Activated CD8-positive, alpha-beta memory T cell treated with anti-CD3 and anti-CD28 coated beads, Interleukin-2, amount 50 U/mL, for 4 hours (primary cell): ENCODE data around the gene AFDN.
"Not testable (repeated sequence)": the region's sequence is repeated elsewhere in the genome, so short reads cannot be mapped to it uniquely, and the experiment has no call there.

Source experiments
- DNase-seq: peaks from one replicate; pipeline ENCODE4 v3.0.0-alpha.2; 2020

The AFDN gene

DNA sequence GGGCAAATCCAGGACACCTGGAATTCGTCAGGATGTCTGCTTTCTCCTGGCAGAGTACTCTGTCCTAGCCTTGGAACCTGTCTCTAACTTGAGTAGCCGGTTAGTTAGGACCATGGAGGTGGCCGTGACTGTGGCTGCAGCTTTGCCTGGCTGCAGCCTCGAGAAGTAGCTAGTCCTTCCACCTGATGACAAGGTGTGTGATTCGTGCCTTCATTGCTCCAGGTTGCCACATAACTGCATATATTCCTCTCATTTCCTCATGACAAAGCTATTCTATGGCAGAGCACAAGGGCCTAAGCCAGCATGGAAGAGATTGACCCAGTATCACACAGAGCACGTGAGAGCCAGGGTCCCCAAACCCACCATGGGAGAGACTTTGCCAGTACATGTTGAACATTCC, 130.9 kb downstream of the AFDN start:
- DNase-seq, result no peak

DNA sequence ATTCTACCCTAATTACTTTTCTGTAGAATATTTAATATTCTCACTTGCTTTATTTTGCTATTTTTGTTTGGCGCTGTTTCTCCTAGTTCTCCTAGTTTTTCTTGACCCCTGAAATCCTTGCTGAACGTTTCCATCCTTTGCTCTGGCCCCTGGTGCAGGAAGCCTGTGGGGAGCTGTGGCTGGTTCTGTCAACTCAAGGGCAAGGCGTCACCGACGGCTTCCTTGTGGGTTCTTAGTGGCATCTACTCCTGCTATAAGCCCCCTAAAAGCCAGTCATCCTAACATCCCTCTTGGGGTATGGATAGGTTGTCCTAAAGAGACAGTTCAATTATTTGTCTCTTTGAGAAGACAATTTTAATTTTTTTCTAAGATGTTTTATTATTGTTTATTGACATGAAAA, 133.9 kb downstream of the AFDN start:
- DNase-seq, result no peak

DNA sequence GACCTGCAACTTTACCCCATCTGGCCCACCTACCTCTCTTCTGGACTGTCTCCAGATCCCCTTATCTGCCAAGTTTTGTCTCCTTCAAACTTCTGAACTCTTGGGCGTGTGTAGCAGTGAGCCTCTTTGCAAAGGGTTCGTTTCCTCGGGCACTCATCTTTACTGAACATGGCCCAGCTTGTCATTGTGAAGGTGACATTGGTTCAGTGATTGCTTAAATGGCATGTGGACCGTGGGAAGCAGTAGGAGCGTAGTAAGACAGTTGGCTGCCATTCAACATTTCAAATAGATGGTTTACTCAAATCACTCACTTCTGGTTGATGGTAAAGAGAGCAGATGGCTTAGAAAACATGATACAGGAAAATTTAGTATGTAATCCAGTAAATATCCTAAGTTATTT, 136.0 kb downstream of the AFDN start:
- DNase-seq, result no peak

DNA sequence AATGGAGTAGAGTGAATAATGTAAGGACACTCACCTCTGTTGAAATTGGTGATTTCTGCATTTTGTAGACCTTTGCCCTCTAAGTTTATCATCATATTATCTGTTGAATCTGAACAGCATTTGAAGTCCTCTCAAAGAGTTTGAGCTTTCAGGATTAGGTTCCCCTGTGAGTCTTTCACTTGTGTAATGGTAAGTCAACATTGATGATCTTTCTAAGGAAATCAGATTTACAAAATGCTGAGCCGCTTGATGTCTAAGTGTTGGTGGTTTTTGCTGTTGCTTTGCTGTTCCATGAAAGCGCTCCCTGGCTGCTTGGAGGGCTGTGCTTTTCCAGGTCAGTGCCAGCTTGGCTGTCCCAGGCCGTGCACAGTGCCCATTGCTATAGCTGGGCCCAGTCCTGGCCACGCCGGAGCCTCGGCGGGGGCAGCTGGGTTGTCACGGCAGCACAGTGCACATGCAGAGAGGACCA, 136.9 kb downstream of the AFDN start:
- DNase-seq, result no peak

DNA sequence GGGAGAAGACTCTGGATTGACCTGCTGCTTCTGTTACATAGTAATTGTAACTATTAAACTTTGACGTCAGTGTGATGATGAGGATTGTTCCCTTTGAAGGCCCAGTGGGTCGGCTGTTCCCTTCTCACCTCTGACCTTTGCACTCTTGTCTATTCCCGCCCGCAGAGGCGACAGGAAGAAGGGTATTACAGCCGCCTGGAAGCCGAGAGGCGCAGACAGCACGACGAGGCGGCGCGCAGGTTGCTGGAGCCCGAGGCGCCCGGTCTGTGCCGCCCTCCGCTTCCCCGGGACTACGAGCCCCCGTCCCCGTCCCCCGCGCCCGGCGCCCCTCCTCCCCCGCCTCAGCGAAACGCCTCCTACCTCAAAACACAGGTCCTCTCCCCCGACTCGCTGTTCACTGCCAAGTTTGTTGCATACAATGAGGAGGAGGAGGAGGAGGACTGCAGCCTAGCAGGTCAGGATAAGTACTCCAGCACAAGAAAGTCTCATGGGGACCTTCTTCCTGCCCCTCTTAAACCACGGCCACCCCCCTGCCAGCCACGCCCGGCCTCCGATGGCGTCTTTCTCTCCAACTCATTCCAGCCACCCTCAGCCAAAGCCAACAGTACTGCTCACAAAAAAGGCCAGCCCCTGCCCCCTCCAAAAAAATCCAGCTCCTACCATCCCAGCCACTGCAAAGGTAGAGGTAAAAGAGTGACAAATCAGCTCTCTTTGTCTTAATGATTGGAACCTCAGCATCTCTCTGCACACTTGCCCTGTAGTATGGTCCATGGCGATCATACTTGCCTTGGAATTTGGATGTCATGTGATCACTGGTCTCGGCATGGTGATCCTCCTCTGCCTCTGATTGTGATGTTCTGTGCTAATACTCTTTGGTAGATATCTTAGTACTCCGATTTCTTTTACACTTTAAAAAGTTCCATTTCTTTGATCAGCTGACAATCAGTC, 139.2 kb downstream of the AFDN start:
- DNase-seq, result no peak

DNA sequence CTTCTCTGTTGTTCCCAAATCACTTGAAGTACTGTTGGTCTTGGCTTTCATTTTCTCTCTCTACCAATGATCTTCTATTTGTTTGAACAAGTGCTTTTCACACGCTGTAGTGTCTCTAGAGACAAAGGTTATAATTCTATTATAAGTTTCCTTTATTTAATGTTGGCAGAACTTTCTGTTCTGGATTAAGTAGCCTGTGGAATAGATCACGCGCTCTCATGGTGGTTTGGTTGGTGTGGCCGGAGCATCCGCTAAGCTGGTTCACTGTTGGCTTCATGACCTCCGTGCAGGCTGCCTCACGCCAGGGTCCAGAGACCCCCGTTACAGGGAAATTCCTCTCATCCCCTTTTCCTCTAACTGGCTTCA, 139.8 kb downstream of the AFDN start:
- DNase-seq, result no peak

DNA sequence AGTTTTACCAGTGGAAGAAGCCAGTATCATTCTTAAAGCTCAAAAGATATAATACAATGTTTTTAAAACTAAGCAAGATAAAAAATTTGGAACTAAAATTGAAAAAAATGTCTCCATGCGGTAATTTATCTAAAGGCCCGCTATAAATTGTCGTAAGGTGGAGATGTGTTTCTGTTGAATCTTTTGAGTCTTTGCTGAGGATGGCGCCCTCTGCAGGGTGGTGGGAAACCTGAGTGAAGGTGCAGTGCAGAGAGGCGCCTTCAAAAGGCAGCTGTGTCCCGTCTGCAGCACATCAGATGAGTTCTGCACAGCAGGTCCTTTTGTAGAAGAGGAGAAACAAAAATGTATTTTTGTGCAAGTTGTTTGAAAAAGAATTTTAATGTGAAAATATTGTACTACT, 141.4 kb downstream of the AFDN start:
- no peak for DNase-seq

DNA sequence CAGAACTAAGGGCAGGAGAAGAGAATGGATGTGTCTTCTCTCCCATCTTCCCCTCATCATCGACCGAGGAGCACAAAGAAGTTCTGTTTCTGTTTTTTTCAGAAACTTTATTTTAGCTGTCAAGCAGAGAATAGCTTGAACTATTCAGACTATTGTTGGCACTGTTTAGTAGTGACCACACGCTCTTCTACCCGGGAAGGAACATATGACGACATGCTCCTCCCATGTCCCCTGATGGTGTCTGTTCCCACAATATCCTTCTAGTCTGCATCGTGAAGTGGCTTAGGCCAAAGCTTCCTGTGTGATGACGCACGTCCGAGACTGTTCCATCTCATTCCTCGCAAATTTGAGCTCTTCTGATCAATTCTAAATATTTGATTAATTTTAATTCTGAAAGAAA, 143.5 kb downstream of the AFDN start:
- no peak for DNase-seq

DNA sequence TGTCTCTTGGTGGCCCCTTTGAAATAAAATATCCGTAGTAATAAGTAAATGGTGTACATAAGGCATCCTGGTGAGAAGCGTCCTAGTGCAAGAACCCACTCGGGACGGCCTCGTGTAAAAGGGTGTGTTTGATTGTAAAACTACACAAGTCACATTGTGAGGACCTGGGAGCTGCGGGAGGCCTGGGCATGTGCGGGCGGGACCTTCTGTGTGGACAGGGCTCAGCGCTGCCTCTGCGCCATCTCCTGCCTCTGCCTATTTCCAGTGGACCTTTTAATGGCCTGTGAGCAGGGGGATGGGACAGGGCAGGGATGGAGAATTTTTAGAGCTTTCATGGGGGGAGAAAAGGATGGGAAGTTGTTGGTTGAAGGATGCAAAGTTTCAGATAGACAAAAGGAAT, 145.5 kb downstream of the AFDN start:
- no peak for DNase-seq

DNA sequence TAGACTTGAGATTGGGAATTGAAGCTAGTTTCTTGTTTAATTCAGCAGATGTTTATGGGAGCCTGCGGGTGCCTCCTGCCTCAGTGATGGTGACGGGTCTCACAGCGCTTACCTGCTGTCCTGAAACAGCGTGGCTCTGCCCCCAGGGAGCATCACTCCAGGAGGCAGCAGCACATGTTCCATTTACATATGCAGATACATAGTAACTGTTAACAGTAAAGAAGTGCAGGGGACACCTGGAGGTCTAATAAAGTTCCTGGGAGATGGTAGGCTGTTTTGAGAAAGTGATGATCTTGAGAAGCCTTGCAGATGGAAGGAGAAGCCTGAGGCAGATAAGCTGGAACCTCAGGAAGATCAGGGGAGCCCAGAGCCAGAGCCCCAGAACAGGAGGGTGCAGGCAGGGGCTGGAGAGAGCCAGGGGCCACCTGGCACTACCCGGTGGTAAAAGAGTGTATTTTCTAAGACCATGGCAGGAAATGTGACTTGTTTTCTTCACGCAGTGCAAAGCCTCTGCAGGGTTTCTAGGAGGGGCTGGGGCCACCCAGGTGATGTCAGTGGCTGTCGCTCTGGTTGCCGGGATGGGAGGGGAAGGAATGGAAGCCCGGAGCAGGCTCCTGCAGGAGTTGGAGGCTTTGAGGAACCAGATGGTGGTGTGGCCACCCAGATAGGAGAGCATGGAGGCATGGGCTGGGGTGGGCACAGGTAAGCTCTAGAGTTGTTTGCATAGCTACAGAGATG, 146.6 kb downstream of the AFDN start:
- no peak for DNase-seq

DNA sequence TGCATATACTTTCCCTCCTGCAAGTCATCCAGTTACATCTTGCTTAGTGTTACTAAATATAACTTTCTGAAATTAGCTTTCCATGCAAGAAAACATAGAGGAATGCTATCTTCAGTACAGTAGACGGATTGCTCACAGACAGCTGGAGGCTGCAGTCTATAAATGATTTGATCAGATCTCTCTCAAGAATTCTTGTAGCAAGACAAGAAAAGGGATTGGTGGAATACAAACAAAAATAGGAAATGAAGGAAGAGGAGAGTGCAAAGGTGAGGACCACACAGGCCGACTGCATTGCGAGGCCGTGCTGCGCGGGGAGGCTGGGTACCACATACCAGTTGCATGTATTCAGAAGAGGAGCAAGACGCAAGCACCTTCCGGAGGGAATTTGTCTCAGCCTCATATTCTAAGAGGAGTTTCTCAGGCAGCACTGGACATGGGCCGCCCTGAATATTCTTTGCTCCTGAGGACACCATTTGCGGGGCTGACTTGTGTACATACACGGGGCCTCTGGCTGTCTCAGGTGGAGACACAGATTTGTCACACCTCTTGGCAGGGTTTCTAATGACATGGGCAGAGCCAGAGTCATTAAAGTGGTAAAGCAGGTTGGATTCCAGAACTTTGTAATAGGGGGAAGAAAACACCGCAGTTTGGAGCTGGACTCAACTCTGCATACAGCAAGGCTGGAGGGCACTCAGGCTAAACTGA, 148.1 kb downstream of the AFDN start:
- DNase-seq, result no peak

DNA sequence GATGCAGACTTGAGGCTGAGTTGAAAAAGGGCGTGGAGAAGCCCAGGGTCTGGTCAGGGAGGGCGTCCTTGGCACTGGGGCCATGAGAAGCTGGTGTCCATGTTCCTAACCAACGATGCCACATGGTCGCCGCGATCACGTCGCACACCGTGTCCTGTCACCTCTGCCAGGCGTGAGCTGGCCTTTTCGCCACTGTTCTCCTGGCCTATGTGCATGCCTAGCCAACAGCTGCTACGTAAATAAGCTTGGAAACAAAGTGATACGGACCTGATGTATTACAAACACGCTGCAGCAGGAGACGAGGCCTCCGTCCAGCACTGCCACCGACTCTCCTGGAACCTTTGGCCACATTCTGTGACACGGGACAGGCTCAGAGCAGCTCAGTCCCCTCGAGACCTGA, 148.7 kb downstream of the AFDN start:
- no peak for DNase-seq

DNA sequence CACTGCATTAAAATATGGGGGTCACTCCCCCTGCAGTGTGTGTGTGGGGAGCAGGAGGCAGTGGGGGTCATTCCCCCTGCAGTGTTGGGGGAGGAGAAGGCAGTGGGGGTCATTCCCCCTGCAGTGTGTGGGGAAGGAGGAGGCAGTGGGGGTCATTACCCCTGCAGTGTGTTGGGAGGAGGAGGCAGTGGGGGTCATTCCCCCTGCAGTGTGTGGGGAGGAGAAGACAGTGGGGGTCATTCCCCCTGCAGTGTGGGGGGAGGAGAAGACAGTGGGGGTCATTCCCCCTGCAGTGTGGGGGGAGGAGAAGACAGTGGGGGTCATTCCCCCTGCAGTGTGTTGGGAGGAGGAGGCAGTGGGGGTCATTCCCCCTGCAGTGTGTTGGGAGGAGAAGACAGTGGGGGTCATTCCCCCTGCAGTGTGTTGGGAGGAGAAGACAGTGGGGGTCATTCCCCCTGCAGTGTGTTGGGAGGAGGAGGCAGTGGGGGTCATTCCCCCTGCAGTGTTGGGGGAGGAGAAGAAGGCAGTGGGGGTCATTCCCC, 149.5 kb downstream of the AFDN start:
- DNase-seq, result not testable (repeated sequence)

DNA sequence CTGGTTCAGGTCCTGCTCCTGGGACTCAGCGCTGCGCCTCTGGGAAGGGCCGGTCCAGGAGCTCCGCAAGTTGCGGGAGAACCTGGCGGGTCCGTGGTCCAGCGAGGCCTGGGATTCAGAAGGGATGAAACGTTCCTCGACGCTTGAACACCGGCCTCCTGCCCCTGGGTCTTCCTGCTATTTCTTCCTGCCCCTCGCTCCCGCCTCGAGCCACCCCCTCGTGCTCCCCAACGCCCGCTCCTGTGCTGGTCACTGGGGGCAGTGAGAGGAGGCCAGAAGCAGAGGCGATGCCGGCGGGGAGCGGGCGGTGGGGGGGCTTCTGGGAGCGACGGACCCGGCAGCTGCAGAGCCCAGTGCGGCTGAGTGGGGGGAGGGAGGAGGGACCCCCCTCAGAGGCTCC, 150.0 kb downstream of the AFDN start:
- DNase-seq, result no peak

DNA sequence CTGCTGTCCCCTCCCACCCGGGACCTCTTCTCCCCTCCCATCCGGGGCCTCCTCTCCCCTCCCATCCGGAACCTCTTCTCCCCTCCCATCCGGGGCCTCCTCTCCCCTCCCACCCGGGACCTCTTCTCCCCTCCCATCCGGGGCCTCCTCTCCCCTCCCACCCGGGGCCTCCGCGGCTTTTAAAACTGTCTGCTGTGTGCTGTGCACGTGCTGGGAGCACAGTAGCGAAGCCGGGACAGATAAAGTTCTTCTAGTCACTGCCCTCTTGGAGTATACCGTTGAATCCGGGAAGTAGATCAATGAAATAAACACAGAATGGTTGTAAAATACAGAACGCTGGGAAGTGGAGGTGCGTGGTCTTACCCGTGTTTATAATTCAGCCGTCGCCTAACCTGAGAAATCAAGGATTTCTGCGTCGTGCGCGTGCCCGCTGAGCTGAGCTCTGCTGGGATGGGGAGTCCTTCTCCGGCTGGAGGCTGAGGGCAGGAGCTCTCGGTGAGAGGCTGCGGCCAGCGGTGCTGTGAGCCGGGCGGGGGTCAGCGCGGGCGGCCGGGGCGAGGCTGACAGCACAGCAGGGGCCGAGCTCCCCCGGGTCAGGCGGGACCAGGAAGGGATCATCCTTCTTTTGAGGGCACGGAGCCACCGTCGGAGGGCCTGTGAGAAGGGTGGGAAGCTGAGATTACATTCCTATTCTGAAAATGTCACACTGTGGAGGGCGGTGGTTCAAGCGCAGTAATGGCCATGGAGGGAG, 151.2 kb downstream of the AFDN start:
- DNase-seq, result no peak

DNA sequence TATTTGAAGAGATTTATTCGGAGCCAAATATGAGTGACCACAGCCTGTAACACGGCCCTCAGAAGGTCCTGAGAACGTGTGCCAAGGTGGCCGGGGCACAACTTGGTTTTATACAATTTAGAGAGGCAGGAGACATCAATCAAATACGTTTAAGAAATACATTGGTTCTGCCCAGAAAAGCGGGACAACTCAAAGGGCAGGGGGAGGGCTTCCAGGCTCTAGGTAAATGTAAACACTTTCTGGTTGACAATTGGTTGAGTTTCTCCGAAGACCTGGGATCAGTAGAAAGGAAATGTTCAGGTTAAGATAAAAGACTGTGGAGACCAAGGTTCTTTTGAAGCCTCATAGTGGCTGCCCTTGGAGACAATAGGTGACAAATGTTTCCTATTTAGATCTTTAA, 151.9 kb downstream of the AFDN start:
- DNase-seq, result no peak

DNA sequence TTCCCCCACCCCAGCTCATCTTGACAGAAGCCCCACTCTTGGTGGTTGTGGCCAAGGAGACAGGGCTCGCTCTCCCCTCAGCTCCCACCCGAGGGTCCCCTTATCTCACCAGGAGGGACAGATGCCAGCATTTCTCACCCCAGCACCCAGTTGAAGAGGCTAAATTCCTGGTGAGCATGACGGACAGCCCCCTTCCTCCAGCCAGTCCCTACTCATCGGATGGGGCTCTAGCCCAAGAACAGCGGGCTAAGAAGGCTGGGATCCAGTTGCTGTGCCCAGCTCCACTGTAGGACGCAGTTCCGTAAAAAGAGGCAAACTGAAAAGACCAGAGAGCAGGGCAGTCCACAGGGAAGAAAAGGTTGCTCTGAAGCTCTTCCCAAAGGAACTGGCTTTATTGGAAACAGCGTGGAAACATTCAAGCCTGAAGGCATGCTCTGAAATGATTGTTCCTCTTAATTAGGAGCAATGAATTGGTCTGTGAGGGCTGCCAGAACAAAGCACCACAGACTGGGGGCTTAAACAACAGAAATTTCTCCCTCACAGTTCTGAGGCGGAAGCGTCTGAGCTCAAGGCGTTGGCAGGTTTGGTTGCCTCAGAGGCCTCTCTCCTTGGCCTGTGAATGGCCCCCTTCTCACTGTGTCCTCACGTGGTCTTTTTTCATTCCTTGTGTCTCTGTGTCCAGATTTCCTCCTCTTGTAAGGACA, 152.9 kb downstream of the AFDN start:
- no peak for DNase-seq

DNA sequence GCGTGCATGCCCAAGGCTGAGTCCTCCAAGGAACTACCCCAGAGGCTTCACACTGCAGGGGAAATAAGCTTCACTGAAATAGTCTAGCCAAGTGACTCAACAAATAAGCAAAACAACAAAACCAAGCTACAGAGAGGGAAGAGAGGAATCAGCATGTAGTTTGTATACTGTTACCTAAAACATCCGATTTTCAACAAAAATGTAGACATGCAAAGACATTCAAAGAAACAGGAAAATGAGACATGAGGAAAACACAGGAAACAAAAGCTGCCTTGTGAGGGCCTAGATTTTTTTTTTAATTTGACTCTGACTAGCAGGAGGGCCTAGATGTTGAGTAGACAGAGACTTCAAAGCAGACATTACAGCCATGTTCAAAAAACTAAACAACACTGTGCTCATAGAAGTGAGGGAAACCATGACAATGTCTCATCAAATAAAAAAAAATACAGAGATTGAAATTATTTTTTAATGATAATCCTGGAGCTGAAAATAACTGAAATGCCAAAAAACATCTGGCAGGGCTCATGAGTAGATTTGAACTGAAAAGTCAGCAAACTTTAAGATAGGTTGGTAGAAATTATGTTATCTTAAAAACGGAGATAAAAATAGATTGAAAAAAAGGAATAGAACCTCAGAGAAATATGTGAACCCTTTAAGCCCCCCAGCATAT, 154.3 kb downstream of the AFDN start:
- no peak for DNase-seq

DNA sequence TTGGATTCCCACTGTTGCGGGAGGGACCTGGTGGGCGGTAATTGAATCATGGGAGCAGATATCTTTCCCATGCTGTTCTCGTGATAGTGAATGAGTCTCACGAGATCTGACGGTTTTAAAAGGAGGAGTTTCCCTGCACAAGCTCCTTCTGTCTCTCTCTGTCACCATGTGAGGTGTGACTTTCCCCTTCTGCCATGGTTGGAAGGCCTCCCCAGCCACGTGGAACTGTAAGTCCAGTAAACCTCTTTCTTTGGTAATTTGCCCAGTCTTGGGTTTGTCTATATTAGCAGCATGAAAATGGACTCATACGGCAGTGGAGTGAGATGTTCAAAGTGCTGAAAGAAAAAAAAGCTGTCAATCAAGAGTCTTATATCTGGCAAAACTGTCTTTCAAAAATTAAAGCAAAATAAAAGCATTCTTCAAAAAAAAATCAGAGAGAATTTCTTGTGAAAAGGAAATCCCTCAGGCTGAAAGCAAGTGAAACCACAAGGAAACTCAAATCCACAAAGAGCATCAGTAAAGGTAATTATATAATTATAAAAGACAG, 155.3 kb downstream of the AFDN start:
- DNase-seq, result no peak

DNA sequence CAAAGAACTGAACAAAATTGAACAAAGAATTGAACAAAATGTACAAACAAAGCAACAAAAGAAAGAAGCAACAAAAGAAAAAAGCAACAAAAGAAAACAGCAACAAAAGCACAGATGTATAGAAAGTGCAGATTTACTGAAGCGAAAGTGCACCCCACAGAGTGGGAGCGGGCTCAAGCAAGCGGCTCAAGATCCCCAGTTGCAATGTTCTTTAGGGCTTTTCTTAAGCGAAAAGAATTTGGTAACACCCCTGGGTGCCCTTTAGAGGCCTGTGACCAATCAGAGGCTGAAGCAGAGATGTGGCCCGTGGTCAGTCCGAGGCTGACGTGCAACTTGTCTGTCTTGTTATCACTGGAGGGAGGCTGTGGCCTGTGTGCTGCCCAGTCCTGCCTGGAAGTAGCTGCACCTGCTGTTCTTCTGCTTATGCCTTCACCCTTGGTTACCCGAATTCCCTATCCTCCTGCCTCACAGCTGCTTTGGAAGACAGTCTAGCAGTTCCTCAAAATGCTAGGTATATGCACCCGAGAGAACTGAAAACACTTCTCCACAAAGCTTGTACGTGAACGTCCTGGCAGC, 157.5 kb downstream of the AFDN start:
- no peak for DNase-seq
